ENCODE measurements around the gene ZBTB32.

DNA sequence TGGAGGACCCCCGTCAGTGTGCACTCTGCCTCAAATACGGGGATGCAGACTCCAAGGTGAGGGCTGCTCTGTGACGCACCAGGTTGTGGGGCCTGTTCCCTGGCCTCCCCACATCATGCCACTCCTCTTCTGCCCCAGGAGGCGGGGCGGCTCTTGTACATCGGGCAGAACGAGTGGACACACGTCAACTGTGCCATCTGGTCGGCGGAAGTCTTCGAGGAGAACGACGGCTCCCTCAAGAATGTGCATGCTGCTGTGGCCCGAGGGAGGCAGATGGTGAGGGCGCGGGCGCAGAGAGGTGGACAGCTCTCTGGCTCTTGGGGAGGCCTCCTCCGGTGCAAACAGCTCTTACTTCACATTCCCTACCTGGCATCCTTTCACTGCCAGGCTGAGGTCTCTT is 24.7 kb downstream of the ZBTB32 start:
- no peak for TF ChIP-seq EZH2 (IDR thresholded peaks at IDR 0.05; ENCODE audit: low read depth, low read length, severe bottlenecking)
- no peak for TF ChIP-seq EP300 (IDR thresholded peaks at IDR 0.05; ENCODE audit: borderline replicate concordance in 1 of 2, low read depth in 2 of 2, low read length in 2 of 2)
- TF ChIP-seq, protein P1, sequence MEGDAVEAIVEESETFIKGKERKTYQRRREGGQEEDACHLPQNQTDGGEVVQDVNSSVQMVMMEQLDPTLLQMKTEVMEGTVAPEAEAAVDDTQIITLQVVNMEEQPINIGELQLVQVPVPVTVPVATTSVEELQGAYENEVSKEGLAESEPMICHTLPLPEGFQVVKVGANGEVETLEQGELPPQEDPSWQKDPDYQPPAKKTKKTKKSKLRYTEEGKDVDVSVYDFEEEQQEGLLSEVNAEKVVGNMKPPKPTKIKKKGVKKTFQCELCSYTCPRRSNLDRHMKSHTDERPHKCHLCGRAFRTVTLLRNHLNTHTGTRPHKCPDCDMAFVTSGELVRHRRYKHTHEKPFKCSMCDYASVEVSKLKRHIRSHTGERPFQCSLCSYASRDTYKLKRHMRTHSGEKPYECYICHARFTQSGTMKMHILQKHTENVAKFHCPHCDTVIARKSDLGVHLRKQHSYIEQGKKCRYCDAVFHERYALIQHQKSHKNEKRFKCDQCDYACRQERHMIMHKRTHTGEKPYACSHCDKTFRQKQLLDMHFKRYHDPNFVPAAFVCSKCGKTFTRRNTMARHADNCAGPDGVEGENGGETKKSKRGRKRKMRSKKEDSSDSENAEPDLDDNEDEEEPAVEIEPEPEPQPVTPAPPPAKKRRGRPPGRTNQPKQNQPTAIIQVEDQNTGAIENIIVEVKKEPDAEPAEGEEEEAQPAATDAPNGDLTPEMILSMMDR (IDR thresholded peaks at IDR 0.05; ENCODE audit: control extremely low read depth in 1 of 3, insufficient read depth in 1 of 3, low read depth in 1 of 3, low read length in 3 of 3): no peak
- TF ChIP-seq POLR2A (IDR thresholded peaks at IDR 0.05; ENCODE audit: control extremely low read depth in 1 of 2, low read depth in 2 of 2, low read length in 2 of 2): no peak
- no peak for TF ChIP-seq SP4 (IDR thresholded peaks at IDR 0.05; ENCODE audit: low read length)
- TF ChIP-seq, protein P2, sequence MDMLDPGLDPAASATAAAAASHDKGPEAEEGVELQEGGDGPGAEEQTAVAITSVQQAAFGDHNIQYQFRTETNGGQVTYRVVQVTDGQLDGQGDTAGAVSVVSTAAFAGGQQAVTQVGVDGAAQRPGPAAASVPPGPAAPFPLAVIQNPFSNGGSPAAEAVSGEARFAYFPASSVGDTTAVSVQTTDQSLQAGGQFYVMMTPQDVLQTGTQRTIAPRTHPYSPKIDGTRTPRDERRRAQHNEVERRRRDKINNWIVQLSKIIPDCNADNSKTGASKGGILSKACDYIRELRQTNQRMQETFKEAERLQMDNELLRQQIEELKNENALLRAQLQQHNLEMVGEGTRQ (IDR thresholded peaks at IDR 0.05; ENCODE audit: low read length): no peak
- no peak for TF ChIP-seq POLR2AphosphoS5 (IDR thresholded peaks at IDR 0.05; ENCODE audit: low read depth, low read length)
- TF ChIP-seq JUND (IDR thresholded peaks at IDR 0.05; ENCODE audit: low read length): no peak
- no peak for TF ChIP-seq SIN3A (conservative IDR thresholded peaks at IDR 0.05 in 1 of 2, IDR thresholded peaks at IDR 0.05 in 1 of 2; ENCODE audit: low read depth in 1 of 2, low read length in 2 of 2)
- no peak for TF ChIP-seq GABPA (IDR thresholded peaks at IDR 0.05; ENCODE audit: borderline replicate concordance, insufficient read depth, low read length)
- TF ChIP-seq, protein P3, sequence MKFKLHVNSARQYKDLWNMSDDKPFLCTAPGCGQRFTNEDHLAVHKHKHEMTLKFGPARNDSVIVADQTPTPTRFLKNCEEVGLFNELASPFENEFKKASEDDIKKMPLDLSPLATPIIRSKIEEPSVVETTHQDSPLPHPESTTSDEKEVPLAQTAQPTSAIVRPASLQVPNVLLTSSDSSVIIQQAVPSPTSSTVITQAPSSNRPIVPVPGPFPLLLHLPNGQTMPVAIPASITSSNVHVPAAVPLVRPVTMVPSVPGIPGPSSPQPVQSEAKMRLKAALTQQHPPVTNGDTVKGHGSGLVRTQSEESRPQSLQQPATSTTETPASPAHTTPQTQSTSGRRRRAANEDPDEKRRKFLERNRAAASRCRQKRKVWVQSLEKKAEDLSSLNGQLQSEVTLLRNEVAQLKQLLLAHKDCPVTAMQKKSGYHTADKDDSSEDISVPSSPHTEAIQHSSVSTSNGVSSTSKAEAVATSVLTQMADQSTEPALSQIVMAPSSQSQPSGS (IDR thresholded peaks at IDR 0.05; ENCODE audit: low read length): no peak
- no peak for TF ChIP-seq TAF7 (optimal IDR thresholded peaks at IDR 0.05; ENCODE audit: borderline replicate concordance, low read depth, low read length)
